Upper lobe of right lung (tissue), 1 donor: ENCODE measurements around the gene ASXL2. TPM values are rescaled to one million over a fixed set of nuclear protein-coding genes. Genes with fewer than 3 reads are reported as not detected.

ENCODE experiments used
- ATAC-seq: fragments of 200-7000 bp; cut with Tn5 transposase; one replicate; pipeline ENCODE4 v1.9.1; 2020; ENCODE audit warnings: mild to moderate bottlenecking, moderate library complexity
- DNase-seq: peaks from one replicate; pipeline ENCODE4 v3.0.0-alpha.2; 2020
- H3K27ac ChIP-seq: fragments of 200-600 bp; one replicate; pipeline ENCODE4 v1.8.0; 2022
- H3K27me3 ChIP-seq: fragments of 200-600 bp; one replicate; pipeline ENCODE4 v1.8.0; 2022; ENCODE audit warnings: mild to moderate bottlenecking
- H3K36me3 ChIP-seq: fragments of 200-600 bp; one replicate; pipeline ENCODE4 v1.8.0; 2022
- H3K4me1 ChIP-seq: fragments of 200-600 bp; one replicate; pipeline ENCODE4 v1.8.0; 2022
- H3K4me3 ChIP-seq: fragments of 200-600 bp; one replicate; pipeline ENCODE4 v1.8.0; 2022; ENCODE audit warnings: mild to moderate bottlenecking
- H3K9me3 ChIP-seq: fragments of 200-600 bp; one replicate; pipeline ENCODE4 v1.8.0; 2022
- CTCF ChIP-seq: fragments of 200-600 bp; IDR thresholded peaks from one replicate; pipeline ENCODE4 v1.8.0; 2022; ENCODE audit warnings: antibody characterized with exemption
- intact Hi-C: fragments of 100-400 bp; cut with DNase I; formaldehyde crosslinking; loops from one replicate; pipeline ENCODE4 v1.11.0; 2022
- total RNA-seq: library from RNA; stranded (reverse); fragmentation: NEBNext Ultra II Directional; extraction: Animal tissue kit (Norgen Biotek cat#: 25700); gene quantifications from one replicate; pipeline ENCODE4 v1.2.1, GENCODE V29; 2021
- donor health status: DM: no; HTN: yes; CAD: no; lungs with severe emphysema.

The ASXL2 gene
- total RNA-seq, 1 donor from 2014 or later, result 34.3 TPM

- Histone ChIP-seq H3K4me3 (no peak overlapping the region), H3K9me3 (no peaks in the 10 kb centered on the region), H3K27ac (no peak overlapping the region), H3K4me1 (no peaks in the 10 kb centered on the region), H3K36me3 (no peaks in the 10 kb centered on the region), H3K27me3 (no peaks in the 10 kb centered on the region)
- intact Hi-C loops, result no loop called here
- no peak for TF ChIP-seq CTCF
- DNase-seq (peak; percentile 6), ATAC-seq (no peak)
These were observed 176.5 kb downstream of the ASXL2 start for GRCh38 chr2:25701801-25702200.

- intact Hi-C loops, result no loop called here
- peak; percentile 60 for ATAC-seq
These were observed 178.0 kb downstream of the ASXL2 start for GRCh38 chr2:25700221-25700660.

GRCh38 chr2:25699216-25699615 is 179.1 kb downstream of the ASXL2 start:
- no peak for TF ChIP-seq CTCF
- intact Hi-C loops, result no loop called here
- no peak for ATAC-seq

More at GRCh38 chr2:25700221-25700660, 178.0 kb downstream of the ASXL2 start:
- TF ChIP-seq CTCF, result peak; percentile 71
- Histone ChIP-seq H3K27me3 (no peaks in the 10 kb centered on the region), H3K9me3 (no peaks in the 10 kb centered on the region), H3K36me3 (no peaks in the 10 kb centered on the region), H3K4me1 (no peaks in the 10 kb centered on the region), H3K27ac (no peak overlapping the region), H3K4me3 (no peak overlapping the region)
- peak; percentile 5 for DNase-seq

GRCh38 chr2:25698752-25699151 is 179.5 kb downstream of the ASXL2 start:
- no peak overlapping the region for H3K4me3 ChIP-seq
- no peaks in the 10 kb centered on the region for H3K4me1 ChIP-seq
- ATAC-seq (no peak), DNase-seq (no peak)
- no peaks in the 10 kb centered on the region for H3K9me3 ChIP-seq
- intact Hi-C loops, result no loop called here
- TF ChIP-seq CTCF, result no peak
- H3K36me3 ChIP-seq, result no peaks in the 10 kb centered on the region
- no peak overlapping the region for H3K27ac ChIP-seq
- no peaks in the 10 kb centered on the region for H3K27me3 ChIP-seq

More at GRCh38 chr2:25699216-25699615, 179.1 kb downstream of the ASXL2 start:
- H3K27me3 ChIP-seq, result no peaks in the 10 kb centered on the region
- H3K9me3 ChIP-seq, result no peaks in the 10 kb centered on the region
- no peak overlapping the region for H3K4me3 ChIP-seq
- peak; percentile 39 for DNase-seq
- no peaks in the 10 kb centered on the region for H3K4me1 ChIP-seq
- no peak overlapping the region for H3K27ac ChIP-seq
- H3K36me3 ChIP-seq, result no peaks in the 10 kb centered on the region

GRCh38 chr2:25697559-25698341 is 180.5 kb downstream of the ASXL2 start:
- H3K4me3 ChIP-seq, result no peak overlapping the region
- no peaks in the 10 kb centered on the region for H3K27me3 ChIP-seq
- no peak for TF ChIP-seq CTCF
- H3K36me3 ChIP-seq, result no peaks in the 10 kb centered on the region
- intact Hi-C loops, result no loop called here
- no peaks in the 10 kb centered on the region for H3K9me3 ChIP-seq
- ATAC-seq (peak; percentile 35), DNase-seq (peak; percentile 29)
- H3K27ac ChIP-seq, result no peak overlapping the region
- no peaks in the 10 kb centered on the region for H3K4me1 ChIP-seq
